ENCODE measurements around the gene NR2E1. TPM values are rescaled to one million over a fixed set of nuclear protein-coding genes. Genes with fewer than 3 reads are reported as not detected.

The NR2E1 gene
- total and polyA plus RNA-seq, 2 of the 13 experiments (the other 11 are each of a cell fraction or from before 2014, with no cell fraction given) = not detected

- no peak for TF ChIP-seq ZNF772 (CRISPR knock-in tag; IDR thresholded peaks at IDR 0.05)
- TF ChIP-seq ZNF138 (CRISPR knock-in tag; IDR thresholded peaks at IDR 0.05; ENCODE audit: low read depth) = no peak
- no peak for TF ChIP-seq NR2F2 (IDR thresholded peaks at IDR 0.05; ENCODE audit: borderline replicate concordance, low read depth)
- no peak for TF ChIP-seq STAT5B (CRISPR knock-in tag; IDR thresholded peaks at IDR 0.05)
- no peak for TF ChIP-seq HMG20B (CRISPR knock-in tag; conservative IDR thresholded peaks at IDR 0.05)
- TF ChIP-seq KDM5B (CRISPR knock-in tag; IDR thresholded peaks at IDR 0.05; ENCODE audit: borderline replicate concordance) = peak; percentile 49; the same call in 1 of the 2 replicates
- TF ChIP-seq ZNF225 (CRISPR knock-in tag; IDR thresholded peaks at IDR 0.05) = no peak
- TF ChIP-seq CSRNP1 (CRISPR knock-in tag; IDR thresholded peaks at IDR 0.05) = 0 out of 2 replicates have a peak, but pooled peaks have one; percentile 48
- TF ChIP-seq SMAD9 (CRISPR knock-in tag; IDR thresholded peaks at IDR 0.05) = no peak
- no peak for TF ChIP-seq ZNF431 (CRISPR knock-in tag; IDR thresholded peaks at IDR 0.05; ENCODE audit: borderline replicate concordance, low read depth)
- TF ChIP-seq ZNF142 (CRISPR knock-in tag; IDR thresholded peaks at IDR 0.05) = no peak
- TF ChIP-seq MAX (IDR thresholded peaks at IDR 0.05) = no peak
- no peak for TF ChIP-seq MAFK (conservative IDR thresholded peaks at IDR 0.05 in 1 of 2, IDR thresholded peaks at IDR 0.05 in 1 of 2; ENCODE audit: low read length in 2 of 2)
- 0 out of 2 replicates have a peak, but pooled peaks have one; percentile 32 for TF ChIP-seq ZNF501 (CRISPR knock-in tag; IDR thresholded peaks at IDR 0.05)
- no peak for TF ChIP-seq SOX5 (CRISPR knock-in tag; IDR thresholded peaks at IDR 0.05; ENCODE audit: borderline replicate concordance)
- TF ChIP-seq POLR2G (IDR thresholded peaks at IDR 0.05; ENCODE audit: low read depth, low read length) = no peak
- TF ChIP-seq ZMAT3 (CRISPR knock-in tag; conservative IDR thresholded peaks at IDR 0.05) = 0 out of 2 replicates have a peak, but pooled peaks have one; percentile 28
- no peak for TF ChIP-seq ISL2 (CRISPR knock-in tag; IDR thresholded peaks at IDR 0.05)
- TF ChIP-seq ZSCAN21 (CRISPR knock-in tag; IDR thresholded peaks at IDR 0.05; ENCODE audit: borderline replicate concordance) = no peak
- no peak for TF ChIP-seq ZNF562 (CRISPR knock-in tag; IDR thresholded peaks at IDR 0.05; ENCODE audit: borderline replicate concordance)
- TF ChIP-seq EP300 (IDR thresholded peaks at IDR 0.05; ENCODE audit: low read depth in 2 of 2, low read length in 2 of 2) = no peak
- no peak for TF ChIP-seq EP300 (CRISPR knock-in tag; IDR thresholded peaks at IDR 0.05; ENCODE audit: borderline replicate concordance)
These were observed 48.1 kb upstream of the NR2E1 start (continued) for GRCh38 chr6:108117427-108118358.
